GM18951 (cell line): ENCODE measurements around the gene DNAJC30.
"Not testable (repeated sequence)": the region's sequence is repeated elsewhere in the genome, so short reads cannot be mapped to it uniquely, and the experiment has no call there.

Source experiments
- POLR2A ChIP-seq: IDR thresholded peaks from 4 replicates; pipeline ENCODE4 v1.6.1; 2011; ENCODE audit warnings: mild to moderate bottlenecking; ENCODE audit not compliant: insufficient read length, insufficient read depth; ENCODE audit errors: extremely low read depth
- in situ Hi-C: fragments of 300-500 bp; cut with MboI; formaldehyde crosslinking; loops from one replicate; pipeline ENCODE4 v1.12.0; 2022; ENCODE audit warnings: low sequenced_read_pairs, mixed read lengths, inconsistent platforms; ENCODE audit not compliant: unreplicated experiment

The DNAJC30 gene

DNA sequence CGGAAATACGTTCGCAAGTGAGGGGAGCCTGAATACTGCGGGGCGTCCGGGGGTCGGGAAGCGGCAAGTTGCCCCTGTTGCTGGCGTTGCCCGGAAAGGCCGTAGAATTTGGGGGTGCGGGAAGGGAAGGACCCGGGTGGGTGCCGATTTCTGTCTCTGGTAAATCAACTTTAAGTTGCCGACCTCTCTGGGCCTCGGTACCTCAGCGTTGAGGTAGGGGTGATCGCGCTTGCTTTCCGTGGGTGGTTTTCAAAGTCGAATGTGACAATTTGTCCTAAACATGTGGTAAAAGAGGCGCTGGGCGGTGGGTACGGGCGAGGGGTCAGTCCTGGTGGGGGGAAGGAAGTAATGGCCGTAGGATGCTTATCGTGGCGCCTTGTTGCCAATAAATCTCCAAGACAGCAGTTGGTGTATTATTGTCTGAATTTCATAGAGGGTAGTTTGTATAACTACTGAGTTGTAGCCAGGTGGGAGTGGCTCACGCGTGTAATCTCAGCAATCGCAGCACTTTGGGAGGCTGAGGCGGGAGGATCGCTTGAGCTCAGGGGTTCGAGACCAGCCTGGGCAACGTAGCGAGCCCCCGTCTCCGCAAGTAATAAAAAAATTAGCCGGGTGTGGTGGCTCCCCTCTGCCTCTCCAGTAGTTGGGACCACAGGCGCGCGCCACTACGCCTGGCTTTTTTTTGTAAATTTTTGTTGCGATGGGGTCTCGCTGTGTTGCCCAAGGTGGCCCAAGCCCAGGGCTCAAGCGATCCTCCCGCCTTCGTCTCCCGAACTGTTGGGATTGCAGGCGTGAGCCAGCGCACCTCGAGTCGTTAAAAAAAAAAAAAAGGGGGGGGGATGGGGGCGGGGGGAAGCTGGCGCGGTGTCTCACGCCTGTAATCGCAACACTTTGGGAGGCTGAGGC is 788 bp upstream of the DNAJC30 start:
- no peak for TF ChIP-seq POLR2A
- in situ Hi-C loops = no loop called here

DNA sequence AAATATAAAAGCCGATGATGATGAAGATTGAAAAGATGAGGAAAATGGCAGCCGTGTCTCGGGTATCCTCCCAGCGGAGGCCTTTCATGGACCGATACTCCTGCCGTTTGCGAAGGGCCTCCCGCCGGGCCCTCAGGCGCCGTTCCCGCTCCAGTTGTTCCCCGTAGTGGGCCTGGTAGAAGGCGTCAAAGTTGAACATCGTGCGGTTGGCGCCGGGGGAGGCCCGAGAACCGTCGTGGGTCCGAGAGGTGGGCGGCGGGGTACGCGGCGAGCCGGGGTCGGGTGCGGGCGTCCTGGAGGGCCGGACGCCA is 553 bp downstream of the DNAJC30 start:
- no peak for TF ChIP-seq POLR2A
- in situ Hi-C loops = no loop called here

- in situ Hi-C loops = no loop called here
- no peak for TF ChIP-seq POLR2A
Observed at GRCh38 chr7:73681031-73681430, 2.2 kb downstream of the DNAJC30 start.

- in situ Hi-C loops = no loop called here
- TF ChIP-seq POLR2A = no peak
Observed at GRCh38 chr7:73680501-73680900, 2.8 kb downstream of the DNAJC30 start.

DNA sequence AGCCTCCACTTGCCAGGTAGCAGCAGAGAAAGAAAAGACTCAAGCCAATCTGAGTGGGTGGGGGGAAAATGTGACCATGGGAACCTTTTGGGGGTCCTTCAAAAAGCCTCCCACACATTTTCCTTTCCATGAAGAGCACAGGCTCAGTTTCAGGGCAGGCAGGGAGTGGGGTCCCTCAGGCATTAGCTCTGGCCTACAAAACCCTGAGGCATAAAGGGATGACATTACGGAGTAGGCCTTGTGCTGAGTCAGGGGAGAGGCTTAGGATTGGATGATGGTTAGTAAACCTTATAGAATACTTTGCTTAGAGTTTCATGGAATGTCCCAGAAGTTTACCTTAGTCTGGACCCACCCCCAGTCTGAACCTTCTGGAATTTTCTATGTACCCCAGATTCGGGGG is 3.5 kb downstream of the DNAJC30 start:
- no peak for TF ChIP-seq POLR2A
- in situ Hi-C loops = no loop called here

DNA sequence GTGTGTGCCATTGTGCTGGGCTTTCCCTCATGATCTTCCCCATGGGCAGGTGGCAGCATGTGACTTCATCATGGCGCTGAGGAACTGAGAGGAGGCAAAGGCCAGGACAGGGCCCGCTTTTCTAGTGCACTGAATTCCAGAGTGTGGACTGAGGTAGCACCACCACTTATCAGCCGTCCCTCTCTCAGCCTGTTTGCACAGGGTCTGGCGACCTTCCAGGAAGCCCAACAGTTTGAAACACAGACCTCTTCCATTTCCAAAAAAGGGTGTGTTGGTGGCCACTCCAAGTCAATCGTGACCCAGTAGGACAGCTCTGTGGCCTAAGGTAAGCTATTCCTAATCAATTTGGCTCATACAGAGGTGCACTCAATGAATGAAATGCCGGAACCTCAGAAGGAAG is 4.4 kb downstream of the DNAJC30 start:
- in situ Hi-C loops = no loop called here
- TF ChIP-seq POLR2A = no peak

DNA sequence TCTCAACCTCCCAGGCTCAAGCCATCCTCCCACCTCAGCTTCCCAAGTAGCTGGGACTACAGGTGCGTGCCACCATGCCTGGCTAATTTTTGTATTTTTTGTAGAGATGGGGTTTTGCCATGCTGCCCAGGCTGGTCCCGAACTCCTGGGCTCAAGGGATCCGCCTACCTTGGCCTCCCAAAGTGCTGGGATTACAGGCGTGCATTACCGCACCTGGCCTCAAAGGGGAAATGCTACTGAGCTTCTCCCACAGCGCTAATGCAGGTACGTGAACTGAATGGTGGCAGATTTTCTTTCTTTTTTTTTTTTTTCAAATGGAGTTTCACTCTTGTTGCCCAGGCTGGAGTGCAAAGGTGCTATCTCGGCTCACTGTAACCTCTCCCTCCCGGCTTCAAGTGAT is 7.2 kb downstream of the DNAJC30 start:
- in situ Hi-C loops = not testable (repeated sequence)

DNA sequence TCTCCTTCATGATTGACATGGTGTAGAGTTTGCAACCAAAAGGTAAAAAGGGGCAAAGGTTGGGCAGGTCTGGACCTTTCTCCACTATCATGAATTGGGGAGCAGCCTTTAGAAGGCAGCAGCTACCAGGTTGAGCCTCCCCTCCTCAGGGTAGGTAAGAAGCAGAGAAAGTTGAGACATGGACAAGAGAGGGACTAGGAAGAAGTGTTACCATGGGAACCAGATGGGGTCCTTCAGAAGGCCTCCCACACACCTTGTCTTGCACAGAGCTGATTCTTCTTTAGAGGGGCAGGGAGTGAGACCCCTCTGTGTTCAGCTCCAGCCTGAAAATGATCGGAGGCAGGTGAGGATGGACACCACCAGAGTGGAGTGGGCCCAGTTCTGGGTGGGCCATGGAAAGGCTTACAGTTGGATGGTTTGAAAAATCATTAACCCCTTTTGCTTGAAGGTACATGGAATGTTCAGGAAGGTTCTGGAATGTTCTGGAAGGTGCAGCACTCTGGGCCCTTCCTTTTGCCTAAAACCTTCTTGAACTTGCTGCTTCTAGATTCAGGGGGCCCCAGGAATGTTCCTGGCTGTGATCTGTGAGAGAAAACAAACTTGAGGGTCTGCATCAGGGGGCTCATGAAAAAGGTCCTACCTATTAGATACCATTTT is 8.7 kb downstream of the DNAJC30 start:
- in situ Hi-C loops = no loop called here
- no peak for TF ChIP-seq POLR2A

GRCh38 chr7:73671857-73672445 is 11.3 kb downstream of the DNAJC30 start:
- in situ Hi-C loops = no loop called here
- no peak for TF ChIP-seq POLR2A

- in situ Hi-C loops = no loop called here
- TF ChIP-seq POLR2A = no peak
Observed at GRCh38 chr7:73671322-73671661, 12.0 kb downstream of the DNAJC30 start.

- no peak for TF ChIP-seq POLR2A
- in situ Hi-C loops = no loop called here
Observed at GRCh38 chr7:73669858-73670385, 13.3 kb downstream of the DNAJC30 start.

- in situ Hi-C loops = no loop called here
- no peak for TF ChIP-seq POLR2A
Observed at GRCh38 chr7:73669288-73669701, 14.0 kb downstream of the DNAJC30 start.

DNA sequence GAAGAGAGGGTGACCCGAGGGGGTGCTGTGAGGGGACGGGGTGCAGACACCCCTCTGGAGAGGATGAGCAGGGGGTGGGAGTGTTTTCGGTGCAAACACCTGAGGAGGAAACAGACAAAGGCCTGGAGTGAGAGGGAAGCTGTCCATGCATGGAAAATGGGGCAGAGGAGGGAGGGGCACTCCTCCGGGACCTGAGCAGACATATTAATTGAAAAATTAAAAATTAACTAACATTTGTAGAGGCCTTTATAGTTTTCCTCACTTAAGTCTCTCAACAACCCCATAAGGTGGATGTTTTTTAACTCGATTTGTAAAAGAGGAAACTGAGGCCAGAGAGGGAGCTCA is 14.4 kb downstream of the DNAJC30 start:
- TF ChIP-seq POLR2A = no peak
- in situ Hi-C loops = no loop called here
